Neuronal stem cell (in vitro differentiated cells): ENCODE data around the gene THADA.

Experiments used
- DNase-seq: peaks from one replicate; pipeline ENCODE4 v3.0.0-alpha.2; 2013; ENCODE audit warnings: low spot score
- H2AFZ ChIP-seq: one replicate; pipeline ENCODE4 v1.6.1; 2013; ENCODE audit warnings: mild to moderate bottlenecking, low read length, inconsistent platforms
- H2AK5ac ChIP-seq: 2 replicates; pipeline ENCODE4 v1.6.1; 2013; ENCODE audit warnings: low read depth, mild to moderate bottlenecking, inconsistent platforms, low read length, moderate library complexity, mixed read lengths
- H2BK120ac ChIP-seq: 2 replicates; pipeline ENCODE4 v1.6.1; 2013; ENCODE audit warnings: low read depth, mild to moderate bottlenecking, inconsistent platforms, low read length, moderate library complexity, mixed read lengths
- H2BK12ac ChIP-seq: one replicate; pipeline ENCODE4 v1.6.1; 2013; ENCODE audit warnings: low read length, inconsistent platforms
- H2BK15ac ChIP-seq: 2 replicates; pipeline ENCODE4 v1.6.1; 2013; ENCODE audit warnings: mild to moderate bottlenecking, low read length, inconsistent platforms, mixed read lengths
- H2BK5ac ChIP-seq: one replicate; pipeline ENCODE4 v1.6.1; 2013; ENCODE audit warnings: inconsistent platforms, mild to moderate bottlenecking, low read length, moderate library complexity
- H3K14ac ChIP-seq: one replicate; pipeline ENCODE4 v1.6.1; 2013; ENCODE audit warnings: low read length, inconsistent platforms
- H3K18ac ChIP-seq: 2 replicates; pipeline ENCODE4 v1.6.1; 2013; ENCODE audit warnings: low read length, inconsistent platforms
- H3K23ac ChIP-seq: 2 replicates; pipeline ENCODE4 v1.6.1; 2013; ENCODE audit warnings: low read depth, mild to moderate bottlenecking, mixed read lengths, low read length, inconsistent platforms; ENCODE audit not compliant: poor library complexity
- H3K27ac ChIP-seq: replicated peaks from 3 replicates; pipeline ENCODE4 v1.5.1; 2013; ENCODE audit warnings: low read length, inconsistent platforms
- H3K27me3 ChIP-seq, 3 experiments: 2 replicates each; pipeline ENCODE4 v1.6.1; 2013; ENCODE audit warnings: low read length in 3 of 3, mild to moderate bottlenecking in 2 of 3, inconsistent platforms in 1 of 3, low read depth in 1 of 3, mixed read lengths in 1 of 3, moderate library complexity in 1 of 3; ENCODE audit not compliant: control insufficient read depth in 3 of 3, insufficient read depth in 3 of 3
- H3K36me3 ChIP-seq, 2 donors: replicated peaks in 1 of 2; 2 replicates each; pipeline ENCODE4 v1.6.1; 2013; ENCODE audit warnings: low read length in 2 of 2; ENCODE audit not compliant: control insufficient read depth in 2 of 2, insufficient read depth in 2 of 2
- H3K4ac ChIP-seq: 2 replicates; pipeline ENCODE4 v1.6.1; 2013; ENCODE audit warnings: inconsistent platforms, mild to moderate bottlenecking, low read length, moderate library complexity
- H3K4me1 ChIP-seq, 2 donors: 1 replicate in 1 of 2; 2 replicates in 1 of 2; pipeline ENCODE4 v1.6.1; 2013; ENCODE audit warnings: low read length in 2 of 2, low read depth in 1 of 2; ENCODE audit not compliant: control insufficient read depth in 2 of 2, insufficient read depth in 1 of 2
- H3K4me2 ChIP-seq: one replicate; pipeline ENCODE4 v1.6.1; 2013; ENCODE audit warnings: mild to moderate bottlenecking, low read length, inconsistent platforms; ENCODE audit not compliant: insufficient read depth, poor library complexity, severe bottlenecking
- H3K4me3 ChIP-seq, 2 donors: 2 replicates each; pipeline ENCODE4 v1.5.1; 2013; ENCODE audit warnings: low read length in 2 of 2, mild to moderate bottlenecking in 2 of 2, inconsistent platforms in 1 of 2, moderate library complexity in 1 of 2
- H3K79me1 ChIP-seq: one replicate; pipeline ENCODE4 v1.6.1; 2013; ENCODE audit warnings: low read depth, mild to moderate bottlenecking, inconsistent platforms, low read length, moderate library complexity
- H3K9ac ChIP-seq: one replicate; pipeline ENCODE4 v1.6.1; 2013; ENCODE audit warnings: mild to moderate bottlenecking, low read depth, low read length, inconsistent platforms; ENCODE audit not compliant: poor library complexity
- H3K9me3 ChIP-seq, 2 donors: replicated peaks in 1 of 2; 2 replicates each; pipeline versions ENCODE3 to v1.6.1; 2013; ENCODE audit warnings: low read length in 2 of 2, mild to moderate bottlenecking in 2 of 2, inconsistent platforms in 1 of 2, low read depth in 1 of 2, mixed read lengths in 1 of 2, moderate library complexity in 1 of 2; ENCODE audit not compliant: control insufficient read depth in 2 of 2, insufficient read depth in 1 of 2
- H4K8ac ChIP-seq: one replicate; pipeline ENCODE4 v1.6.1; 2013; ENCODE audit warnings: low read depth, mild to moderate bottlenecking, inconsistent platforms, low read length, moderate library complexity
- H4K91ac ChIP-seq: one replicate; pipeline ENCODE4 v1.6.1; 2013; ENCODE audit warnings: low read length, low read depth, mild to moderate bottlenecking, inconsistent platforms; ENCODE audit not compliant: poor library complexity
- WGBS, 2 donors: extraction: QIAGEN DNeasy Blood & Tissue Kit; methylation state at CpG; one replicate each; pipeline ENCODE4 v1.1.7; 2013; ENCODE audit warnings: missing lambda C conversion rate in 2 of 2, mixed read lengths in 1 of 2; ENCODE audit not compliant: insufficient read length in 2 of 2, insufficient replicate concordance in 1 of 2; ENCODE audit errors: extremely low coverage in 2 of 2; 5-methylcytosine and 5-hydroxymethylcytosine counted together

Gene THADA

DNA sequence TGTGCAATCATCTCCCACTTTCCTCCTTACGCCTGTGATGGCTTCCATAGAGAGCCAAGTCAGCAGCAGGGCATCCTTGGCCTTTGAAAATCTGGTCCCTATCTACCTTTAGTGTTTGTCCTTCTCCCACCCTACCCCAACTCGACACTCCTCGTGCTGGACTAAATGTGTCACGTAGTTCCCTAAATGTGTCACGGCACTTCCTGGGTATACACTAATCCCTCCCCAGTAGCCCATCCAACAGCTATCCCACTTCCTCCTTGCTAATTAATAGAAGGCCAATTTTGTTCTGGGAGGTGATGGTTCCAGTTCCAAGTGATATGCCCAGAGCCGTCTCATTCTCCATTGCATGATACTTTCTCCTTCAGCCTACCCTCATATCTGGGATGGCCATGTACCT, 332.9 kb downstream of the THADA start:
- no peaks in the 10 kb centered on the region for H3K79me1 ChIP-seq
- WGBS, 2 donors, result no CpG with 5 or more reads among the region's 6 CpGs
- no peak overlapping the region for H4K91ac ChIP-seq
- no peak for DNase-seq
- no peak overlapping the region for H2BK15ac ChIP-seq
- no peak overlapping the region for H4K8ac ChIP-seq
- H3K4me3 ChIP-seq, result no peak overlapping the region
- no peak overlapping the region for H3K9ac ChIP-seq
- H3K23ac ChIP-seq, result no peak overlapping the region
- no peak overlapping the region for H2BK120ac ChIP-seq
- H3K27ac ChIP-seq, result no peak overlapping the region
- no peak overlapping the region for H2AK5ac ChIP-seq
- no peaks in the 10 kb centered on the region for H3K9me3 ChIP-seq
- no peak overlapping the region for H2BK5ac ChIP-seq
- H3K4ac ChIP-seq, result no peak overlapping the region
- H3K27me3 ChIP-seq, result no peaks in the 10 kb centered on the region
- no peak overlapping the region for H3K18ac ChIP-seq
- H2AFZ ChIP-seq, result no peak overlapping the region
- H2BK12ac ChIP-seq, result no peak overlapping the region
- H3K14ac ChIP-seq, result no peak overlapping the region
- no peaks in the 10 kb centered on the region for H3K36me3 ChIP-seq
- H3K4me1 ChIP-seq, result peaks cover 0 to 7% of the 10 kb centered on the region in 2 donors
- no peak overlapping the region for H3K4me2 ChIP-seq

DNA sequence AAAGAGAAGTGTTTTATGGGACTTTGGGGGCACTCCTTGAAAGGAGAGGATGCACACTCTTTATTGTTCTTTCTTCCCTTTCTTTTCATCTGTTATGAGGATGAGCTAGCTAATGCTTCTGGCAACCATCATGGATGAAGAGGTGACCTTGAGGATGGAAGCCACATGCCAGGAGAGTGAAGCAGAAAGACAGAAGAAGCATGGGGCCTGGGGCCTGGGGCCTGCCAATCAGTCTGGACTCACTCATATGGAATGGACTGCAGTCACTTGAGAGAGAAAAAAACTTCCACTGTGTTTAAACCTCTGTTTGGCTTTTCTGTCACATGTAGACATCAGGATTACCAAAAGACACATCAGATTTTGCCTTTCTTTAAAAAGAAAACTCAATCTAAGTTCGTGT, 333.6 kb downstream of the THADA start:
- Histone ChIP-seq H3K4me2 (no peak overlapping the region), H4K91ac (no peak overlapping the region), H3K14ac (no peak overlapping the region), H3K27me3 (no peaks in the 10 kb centered on the region), H2AFZ (no peak overlapping the region), H3K4me3 (no peak overlapping the region), H3K9ac (no peak overlapping the region), H3K18ac (no peak overlapping the region), H2BK12ac (no peak overlapping the region), H3K4me1 (peaks cover 0 to 7% of the 10 kb centered on the region in 2 donors), H3K4ac (no peak overlapping the region), H3K36me3 (no peaks in the 10 kb centered on the region), H3K27ac (no peak overlapping the region), H2BK15ac (no peak overlapping the region), H3K23ac (no peak overlapping the region), H3K79me1 (no peaks in the 10 kb centered on the region), H4K8ac (no peak overlapping the region), H2AK5ac (no peak overlapping the region), H3K9me3 (no peaks in the 10 kb centered on the region), H2BK5ac (no peak overlapping the region), H2BK120ac (no peak overlapping the region)
- no CpG with 5 or more reads among the region's 1 CpG for WGBS, 2 donors
- DNase-seq, result no peak

DNA sequence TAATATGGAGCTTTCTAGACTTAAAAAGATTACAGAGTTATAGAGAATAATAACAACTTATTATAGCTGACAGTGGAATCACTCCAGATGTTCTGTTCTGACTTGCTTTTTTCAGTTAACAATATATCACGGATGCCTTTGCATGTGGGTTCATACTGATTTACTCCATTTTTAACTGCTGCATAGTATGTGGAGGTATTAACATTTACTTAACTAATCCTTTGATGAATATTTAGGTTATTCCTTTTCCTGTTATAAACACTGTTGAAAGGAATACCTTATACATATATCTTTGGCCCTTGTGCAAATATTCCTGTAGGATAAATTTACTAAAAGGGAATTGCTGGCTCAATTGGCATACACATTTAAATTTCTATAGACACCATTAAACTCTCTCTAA, 336.3 kb downstream of the THADA start:
- Histone ChIP-seq H4K91ac (no peak overlapping the region), H3K27me3 (no peaks in the 10 kb centered on the region), H3K27ac (no peak overlapping the region), H3K18ac (no peak overlapping the region), H2BK12ac (no peak overlapping the region), H2BK120ac (no peak overlapping the region), H3K9ac (no peak overlapping the region), H3K36me3 (no peaks in the 10 kb centered on the region), H2AFZ (no peak overlapping the region), H2BK5ac (no peak overlapping the region), H3K4me3 (no peak overlapping the region), H3K4me1 (no peaks in the 10 kb centered on the region), H3K23ac (no peak overlapping the region), H3K79me1 (no peaks in the 10 kb centered on the region), H4K8ac (no peak overlapping the region), H3K9me3 (no peaks in the 10 kb centered on the region), H2AK5ac (no peak overlapping the region), H3K14ac (no peak overlapping the region), H3K4ac (no peak overlapping the region), H2BK15ac (no peak overlapping the region), H3K4me2 (no peak overlapping the region)
- DNase-seq, result no peak
- no CpG with 5 or more reads among the region's 1 CpG for WGBS, 2 donors

DNA sequence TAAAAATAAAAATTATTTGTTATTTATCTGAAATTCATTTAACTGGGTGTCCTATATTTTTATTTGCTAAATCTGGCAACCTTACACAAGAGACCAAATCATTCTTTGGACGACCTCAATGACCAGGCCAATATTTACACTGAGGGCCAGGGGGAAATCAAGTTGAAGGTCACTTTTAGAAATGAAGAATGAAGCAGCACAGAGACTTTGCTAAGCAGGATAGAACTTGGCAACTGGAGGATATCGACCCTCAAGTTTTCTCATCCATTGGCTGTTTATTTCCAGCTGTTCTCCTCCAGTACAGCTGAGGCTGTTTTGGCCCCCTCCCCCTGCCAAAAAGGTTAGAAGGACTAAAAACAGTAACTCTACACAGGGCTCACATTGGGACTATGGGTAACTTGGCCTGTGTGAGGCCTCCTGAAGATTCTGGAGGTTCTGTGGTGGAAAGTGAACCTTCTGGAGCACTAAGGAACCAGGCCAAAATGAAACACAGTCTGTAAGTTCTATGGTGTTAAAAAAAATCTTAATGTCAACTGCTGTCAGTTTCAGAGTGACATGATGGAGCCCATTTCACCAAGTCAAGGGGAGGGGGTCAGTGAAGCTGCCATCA, 337.2 kb downstream of the THADA start:
- no peak overlapping the region for H3K18ac ChIP-seq
- H3K9me3 ChIP-seq, result no peaks in the 10 kb centered on the region
- no peaks in the 10 kb centered on the region for H3K36me3 ChIP-seq
- no peak overlapping the region for H2AK5ac ChIP-seq
- H3K27me3 ChIP-seq, result no peaks in the 10 kb centered on the region
- no peak overlapping the region for H4K8ac ChIP-seq
- no peak overlapping the region for H2BK15ac ChIP-seq
- no peak for DNase-seq
- no peak overlapping the region for H3K4me2 ChIP-seq
- H2BK120ac ChIP-seq, result no peak overlapping the region
- no peaks in the 10 kb centered on the region for H3K79me1 ChIP-seq
- no peak overlapping the region for H3K9ac ChIP-seq
- no peak overlapping the region for H3K14ac ChIP-seq
- no peak overlapping the region for H3K27ac ChIP-seq
- no CpG with 5 or more reads among the region's 2 CpGs for WGBS, 2 donors
- H2BK12ac ChIP-seq, result no peak overlapping the region
- H3K4me3 ChIP-seq, result no peak overlapping the region
- no peak overlapping the region for H2BK5ac ChIP-seq
- no peak overlapping the region for H3K23ac ChIP-seq
- H3K4me1 ChIP-seq, result no peaks in the 10 kb centered on the region
- H3K4ac ChIP-seq, result no peak overlapping the region
- H2AFZ ChIP-seq, result no peak overlapping the region
- H4K91ac ChIP-seq, result no peak overlapping the region
